SK-N-SH treated with all-trans-retinoic acid at 6 μM for 48 hours (cell line): ENCODE measurements around the gene SLC6A6.
"Not testable (repeated sequence)": the region's sequence is repeated elsewhere in the genome, so short reads cannot be mapped to it uniquely, and the experiment has no call there.

Experiments
- ATAC-seq: fragments of 200-7000 bp; cut with Tn5 transposase; 3 replicates; pipeline ENCODE4 v1.9.1; 2020; ENCODE audit warnings: mild to moderate bottlenecking, moderate library complexity
- CSDC2 ChIP-seq: fragments of 250-450 bp; sonication (Bioruptor Pico); IDR thresholded peaks from 2 replicates; pipeline ENCODE4 v1.5.0; 2020; ENCODE audit warnings: mild to moderate bottlenecking, moderate library complexity
- CSRNP3 ChIP-seq: fragments of 250-450 bp; sonication (Bioruptor Pico); IDR thresholded peaks from 2 replicates; pipeline ENCODE4 v1.5.1; 2021; ENCODE audit warnings: mild to moderate bottlenecking, moderate library complexity
- GLIS3 ChIP-seq: fragments of 250-450 bp; sonication (Bioruptor Pico); IDR thresholded peaks from 2 replicates; pipeline ENCODE4 v1.5.0; 2020; ENCODE audit warnings: mild to moderate bottlenecking, moderate library complexity
- ISL1 ChIP-seq: fragments of 250-450 bp; sonication (Bioruptor Pico); IDR thresholded peaks from 2 replicates; pipeline ENCODE4 v2.1.2; 2022; ENCODE audit warnings: mild to moderate bottlenecking, moderate library complexity
- PPARA ChIP-seq: fragments of 250-450 bp; sonication (Bioruptor Pico); IDR thresholded peaks from 2 replicates; pipeline ENCODE4 v1.5.0; 2020; ENCODE audit warnings: mild to moderate bottlenecking, borderline replicate concordance
- RARB ChIP-seq: fragments of 250-450 bp; sonication (Bioruptor Pico); IDR thresholded peaks from 2 replicates; pipeline ENCODE4 v1.8.0; 2021; ENCODE audit warnings: mild to moderate bottlenecking, moderate library complexity
- SNAI2 ChIP-seq: fragments of 250-450 bp; sonication (Bioruptor Pico); IDR thresholded peaks from 2 replicates; pipeline ENCODE4 v1.5.0; 2020; ENCODE audit warnings: mild to moderate bottlenecking, moderate library complexity
- TCF4 ChIP-seq: fragments of 250-450 bp; sonication (Bioruptor Pico); IDR thresholded peaks from 2 replicates; pipeline ENCODE4 v1.8.0; 2021; ENCODE audit warnings: mild to moderate bottlenecking, moderate library complexity, borderline replicate concordance
- TSHZ2 ChIP-seq: fragments of 250-450 bp; sonication (Bioruptor Pico); IDR thresholded peaks from 2 replicates; pipeline ENCODE4 v1.5.0; 2020; ENCODE audit warnings: mild to moderate bottlenecking, moderate library complexity
- ZC3H10 ChIP-seq: fragments of 250-450 bp; sonication (Bioruptor Pico); IDR thresholded peaks from 2 replicates; pipeline ENCODE4 v1.5.1; 2021; ENCODE audit warnings: mild to moderate bottlenecking, moderate library complexity
- ZFP3 ChIP-seq: fragments of 250-450 bp; sonication (Bioruptor Pico); IDR thresholded peaks from 2 replicates; pipeline ENCODE4 v1.5.0; 2020; ENCODE audit warnings: mild to moderate bottlenecking, moderate library complexity
- ZFP30 ChIP-seq: fragments of 450-650 bp; formaldehyde crosslinking; IDR thresholded peaks from 2 replicates; pipeline ENCODE4 v1.5.0; 2022; ENCODE audit warnings: mild to moderate bottlenecking, moderate library complexity
- ZNF565 ChIP-seq: fragments of 450-650 bp; formaldehyde crosslinking; conservative IDR thresholded peaks from 2 replicates; pipeline ENCODE4 v1.5.0; 2020; ENCODE audit warnings: low read depth, mild to moderate bottlenecking, moderate library complexity
- ZNF70 ChIP-seq: fragments of 450-650 bp; formaldehyde crosslinking; IDR thresholded peaks from 2 replicates; pipeline ENCODE4 v1.5.0; 2020; ENCODE audit warnings: mild to moderate bottlenecking, moderate library complexity
- ZNF8 ChIP-seq: fragments of 450-650 bp; formaldehyde crosslinking; IDR thresholded peaks from 2 replicates; pipeline ENCODE4 v1.5.0; 2020; ENCODE audit warnings: mild to moderate bottlenecking, moderate library complexity
- TF ChIP-seq, protein P1 (sequence below): fragments of 250-450 bp; sonication (Bioruptor Pico); IDR thresholded peaks from 2 replicates; pipeline ENCODE4 v1.5.1; 2020; ENCODE audit warnings: low read depth, mild to moderate bottlenecking, moderate library complexity
- TF ChIP-seq, protein P2 (sequence below): fragments of 250-450 bp; sonication (Bioruptor Pico); IDR thresholded peaks from 2 replicates; pipeline ENCODE4 v1.8.0; 2020; ENCODE audit warnings: mild to moderate bottlenecking, moderate library complexity, borderline replicate concordance
- TF ChIP-seq, protein P3 (sequence below): fragments of 250-450 bp; sonication (Bioruptor Pico); IDR thresholded peaks from 2 replicates; pipeline ENCODE4 v1.8.0; 2021; ENCODE audit warnings: low read depth, mild to moderate bottlenecking, moderate library complexity, borderline replicate concordance

The SLC6A6 gene

DNA sequence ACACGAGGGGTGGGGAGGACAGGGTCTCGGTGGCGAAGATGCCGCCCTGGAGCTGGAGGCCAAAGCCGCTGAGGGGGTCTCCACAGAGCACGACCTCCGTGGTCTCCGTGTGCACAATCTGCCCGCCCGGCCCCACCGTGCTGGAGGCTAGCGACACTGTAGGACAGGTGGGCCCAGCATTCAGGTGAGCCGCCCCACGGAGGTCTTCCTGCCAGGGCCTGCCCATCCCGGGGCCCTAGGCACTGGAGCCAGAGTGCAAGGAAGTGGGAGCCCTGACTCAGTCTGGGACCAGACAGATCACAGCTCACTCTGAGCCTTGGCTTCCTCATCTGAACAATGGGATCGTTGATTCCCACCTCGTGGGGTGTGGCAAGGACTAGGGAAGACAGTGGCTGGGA, 111.9 kb downstream of the SLC6A6 start:
- ATAC-seq: no peak

GRCh38 chr3:14515526-14515925, 113.1 kb downstream of the SLC6A6 start:
- not testable (repeated sequence) for ATAC-seq

More for the DNA sequence above, 111.9 kb downstream of the SLC6A6 start:
- no peak for TF ChIP-seq TSHZ2 (CRISPR knock-in tag)
- no peak for TF ChIP-seq ZNF8
- TF ChIP-seq, protein P1, sequence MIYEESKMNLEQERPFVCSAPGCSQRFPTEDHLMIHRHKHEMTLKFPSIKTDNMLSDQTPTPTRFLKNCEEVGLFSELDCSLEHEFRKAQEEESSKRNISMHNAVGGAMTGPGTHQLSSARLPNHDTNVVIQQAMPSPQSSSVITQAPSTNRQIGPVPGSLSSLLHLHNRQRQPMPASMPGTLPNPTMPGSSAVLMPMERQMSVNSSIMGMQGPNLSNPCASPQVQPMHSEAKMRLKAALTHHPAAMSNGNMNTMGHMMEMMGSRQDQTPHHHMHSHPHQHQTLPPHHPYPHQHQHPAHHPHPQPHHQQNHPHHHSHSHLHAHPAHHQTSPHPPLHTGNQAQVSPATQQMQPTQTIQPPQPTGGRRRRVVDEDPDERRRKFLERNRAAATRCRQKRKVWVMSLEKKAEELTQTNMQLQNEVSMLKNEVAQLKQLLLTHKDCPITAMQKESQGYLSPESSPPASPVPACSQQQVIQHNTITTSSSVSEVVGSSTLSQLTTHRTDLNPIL (CRISPR knock-in tag): no peak
- no peak for TF ChIP-seq CSDC2 (CRISPR knock-in tag)
- no peak for TF ChIP-seq ZC3H10
- TF ChIP-seq ZFP3 (CRISPR knock-in tag): no peak

- no peak for ATAC-seq
- TF ChIP-seq, protein P2, sequence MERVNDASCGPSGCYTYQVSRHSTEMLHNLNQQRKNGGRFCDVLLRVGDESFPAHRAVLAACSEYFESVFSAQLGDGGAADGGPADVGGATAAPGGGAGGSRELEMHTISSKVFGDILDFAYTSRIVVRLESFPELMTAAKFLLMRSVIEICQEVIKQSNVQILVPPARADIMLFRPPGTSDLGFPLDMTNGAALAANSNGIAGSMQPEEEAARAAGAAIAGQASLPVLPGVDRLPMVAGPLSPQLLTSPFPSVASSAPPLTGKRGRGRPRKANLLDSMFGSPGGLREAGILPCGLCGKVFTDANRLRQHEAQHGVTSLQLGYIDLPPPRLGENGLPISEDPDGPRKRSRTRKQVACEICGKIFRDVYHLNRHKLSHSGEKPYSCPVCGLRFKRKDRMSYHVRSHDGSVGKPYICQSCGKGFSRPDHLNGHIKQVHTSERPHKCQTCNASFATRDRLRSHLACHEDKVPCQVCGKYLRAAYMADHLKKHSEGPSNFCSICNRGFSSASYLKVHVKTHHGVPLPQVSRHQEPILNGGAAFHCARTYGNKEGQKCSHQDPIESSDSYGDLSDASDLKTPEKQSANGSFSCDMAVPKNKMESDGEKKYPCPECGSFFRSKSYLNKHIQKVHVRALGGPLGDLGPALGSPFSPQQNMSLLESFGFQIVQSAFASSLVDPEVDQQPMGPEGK: no peak
- TF ChIP-seq RARB (CRISPR knock-in tag) (no peak), CSRNP3 (CRISPR knock-in tag) (no peak), SNAI2 (CRISPR knock-in tag) (no peak), TCF4 (no peak), CSDC2 (CRISPR knock-in tag) (no peak), GLIS3 (CRISPR knock-in tag) (no peak), ZFP30 (CRISPR knock-in tag) (no peak), ZNF8 (no peak), ZNF70 (CRISPR knock-in tag) (no peak), PPARA (no peak), ISL1 (no peak), ZNF565 (no peak)
- TF ChIP-seq, protein P1 (CRISPR knock-in tag): no peak
- TF ChIP-seq, protein P3, sequence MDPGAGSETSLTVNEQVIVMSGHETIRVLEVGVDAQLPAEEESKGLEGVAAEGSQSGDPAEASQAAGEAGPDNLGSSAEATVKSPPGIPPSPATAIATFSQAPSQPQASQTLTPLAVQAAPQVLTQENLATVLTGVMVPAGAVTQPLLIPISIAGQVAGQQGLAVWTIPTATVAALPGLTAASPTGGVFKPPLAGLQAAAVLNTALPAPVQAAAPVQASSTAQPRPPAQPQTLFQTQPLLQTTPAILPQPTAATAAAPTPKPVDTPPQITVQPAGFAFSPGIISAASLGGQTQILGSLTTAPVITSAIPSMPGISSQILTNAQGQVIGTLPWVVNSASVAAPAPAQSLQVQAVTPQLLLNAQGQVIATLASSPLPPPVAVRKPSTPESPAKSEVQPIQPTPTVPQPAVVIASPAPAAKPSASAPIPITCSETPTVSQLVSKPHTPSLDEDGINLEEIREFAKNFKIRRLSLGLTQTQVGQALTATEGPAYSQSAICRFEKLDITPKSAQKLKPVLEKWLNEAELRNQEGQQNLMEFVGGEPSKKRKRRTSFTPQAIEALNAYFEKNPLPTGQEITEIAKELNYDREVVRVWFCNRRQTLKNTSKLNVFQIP (CRISPR knock-in tag): no peak
Measured at GRCh38 chr3:14516738-14517345, 114.4 kb downstream of the SLC6A6 start.
